ENCODE data around the gene DSEL.

Gene DSEL

GRCh38 chr18:67516539-67517443 is at the start of gene DSEL:
DSEL (minus strand) TSS chr18:67516720; CDS start chr18:67514608, 2,112 bp downstream.
- peak; percentile 99 for DNase-seq

- DNase-seq, result no peak
Observed at GRCh38 chr18:67553437-67553836, 36.9 kb upstream of the DSEL start.

GRCh38 chr18:67550872-67551520 is 34.5 kb upstream of the DSEL start:
- no peak for DNase-seq

GRCh38 chr18:67549946-67550345 is 33.4 kb upstream of the DSEL start:
- DNase-seq, result no peak

- DNase-seq, result no peak
Observed at GRCh38 chr18:67545681-67546080, 29.2 kb upstream of the DSEL start.

GRCh38 chr18:67540559-67540958 is 24.0 kb upstream of the DSEL start:
- no peak for DNase-seq

- no peak for DNase-seq
Observed at GRCh38 chr18:67531929-67532328, 15.4 kb upstream of the DSEL start.

GRCh38 chr18:67525328-67526099 is 9.0 kb upstream of the DSEL start:
- DNase-seq, result no peak

GRCh38 chr18:67520351-67520921 is 3.9 kb upstream of the DSEL start:
- DNase-seq, result no peak

- DNase-seq, result no peak
Observed at GRCh38 chr18:67519592-67519991, 3.1 kb upstream of the DSEL start.

GRCh38 chr18:67518566-67518965 is 2.0 kb upstream of the DSEL start:
- DNase-seq, result no peak

GRCh38 chr18:67517444-67517765 is 885 bp upstream of the DSEL start:
- peak; percentile 19 for DNase-seq

- DNase-seq, result peak; percentile 71
Observed at GRCh38 chr18:67515942-67516538, 480 bp downstream of the DSEL start.

GRCh38 chr18:67514901-67515540 is 1.5 kb downstream of the DSEL start:
- no peak for DNase-seq

- DNase-seq, result no peak
Observed at GRCh38 chr18:67514465-67514864, 2.1 kb downstream of the DSEL start.

GRCh38 chr18:67513280-67513679 is 3.2 kb downstream of the DSEL start:
- DNase-seq, result no peak

GRCh38 chr18:67511840-67512239 is 4.7 kb downstream of the DSEL start:
- DNase-seq, result no peak

- DNase-seq, result no peak
Observed at GRCh38 chr18:67510831-67511230, 5.7 kb downstream of the DSEL start.

GRCh38 chr18:67509741-67510391 is 6.7 kb downstream of the DSEL start:
- DNase-seq, result no peak

- DNase-seq, result no peak
Observed at GRCh38 chr18:67508146-67508545, 8.4 kb downstream of the DSEL start.

- no peak for DNase-seq
Observed at GRCh38 chr18:67504739-67505138, 11.8 kb downstream of the DSEL start.

Measured in activated T-cell treated with anti-CD3 and anti-CD28 coated beads, Interleukin-2, amount 50 U/mL, for 1 hour (primary cell).